DMS79 (cell line): ENCODE data around the gene GIMAP8.

ENCODE experiments used
- DNase-seq: peaks from one replicate; lab custom pipeline; 2025; lab: John Stamatoyannopoulos, UW

The GIMAP8 gene

DNA sequence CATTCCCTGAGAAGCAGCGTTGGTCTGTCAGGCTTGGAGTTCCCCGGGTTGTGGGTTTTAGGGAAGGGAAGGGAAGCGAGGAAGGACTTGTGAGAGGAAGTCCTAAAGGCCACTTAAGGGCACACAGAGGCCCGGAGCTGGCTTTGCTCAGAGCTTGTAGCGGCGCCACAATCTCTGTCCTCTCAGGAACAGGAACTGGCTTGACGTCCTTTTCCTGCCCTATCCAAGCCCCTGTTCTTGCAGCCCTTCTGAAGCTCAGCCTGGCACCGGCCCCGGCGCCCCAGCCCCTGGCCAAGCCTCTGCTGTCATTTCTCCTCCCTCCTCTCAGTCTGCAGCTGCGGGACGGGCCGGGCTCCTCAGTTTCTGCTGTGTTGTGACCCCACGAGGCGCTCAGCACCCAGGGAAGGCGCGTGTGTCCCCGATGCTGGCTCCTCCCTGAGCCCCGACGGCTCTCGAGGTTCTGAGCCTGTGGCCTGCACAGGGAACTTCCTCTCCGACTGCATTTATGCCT lies at the start of gene GIMAP8:
Gene GIMAP8, plus strand, starts transcription at position 140 of the 511 bp plus-strand sequence. CDS start 16,069 bp downstream, outside the sequence.
- no peak for DNase-seq

- DNase-seq, result no peak
Measured at GRCh38 chr7:150400788-150401423, 49.5 kb upstream of the GIMAP8 start.

DNA sequence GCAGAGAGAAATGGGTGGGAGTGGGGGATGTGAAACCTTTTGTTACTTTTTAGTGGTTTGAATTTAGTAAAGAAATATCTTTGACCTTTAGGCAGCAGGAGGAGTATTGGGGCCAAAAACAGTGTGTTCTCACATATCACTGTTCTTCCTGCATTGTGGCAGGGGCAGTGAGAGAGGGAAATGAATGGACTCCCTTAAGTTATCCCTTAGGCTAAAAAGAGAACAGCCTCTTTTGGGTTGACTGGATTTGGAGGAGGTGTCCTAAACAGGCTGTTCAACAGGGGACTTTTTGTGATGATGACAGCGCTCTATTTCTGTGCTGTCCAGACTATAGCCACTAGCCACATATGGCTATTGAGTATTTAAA lies 49.0 kb upstream of the GIMAP8 start:
- no peak for DNase-seq

GRCh38 chr7:150401861-150402631 lies 48.4 kb upstream of the GIMAP8 start:
- no peak for DNase-seq

GRCh38 chr7:150402671-150403321 lies 47.6 kb upstream of the GIMAP8 start:
- no peak for DNase-seq

DNA sequence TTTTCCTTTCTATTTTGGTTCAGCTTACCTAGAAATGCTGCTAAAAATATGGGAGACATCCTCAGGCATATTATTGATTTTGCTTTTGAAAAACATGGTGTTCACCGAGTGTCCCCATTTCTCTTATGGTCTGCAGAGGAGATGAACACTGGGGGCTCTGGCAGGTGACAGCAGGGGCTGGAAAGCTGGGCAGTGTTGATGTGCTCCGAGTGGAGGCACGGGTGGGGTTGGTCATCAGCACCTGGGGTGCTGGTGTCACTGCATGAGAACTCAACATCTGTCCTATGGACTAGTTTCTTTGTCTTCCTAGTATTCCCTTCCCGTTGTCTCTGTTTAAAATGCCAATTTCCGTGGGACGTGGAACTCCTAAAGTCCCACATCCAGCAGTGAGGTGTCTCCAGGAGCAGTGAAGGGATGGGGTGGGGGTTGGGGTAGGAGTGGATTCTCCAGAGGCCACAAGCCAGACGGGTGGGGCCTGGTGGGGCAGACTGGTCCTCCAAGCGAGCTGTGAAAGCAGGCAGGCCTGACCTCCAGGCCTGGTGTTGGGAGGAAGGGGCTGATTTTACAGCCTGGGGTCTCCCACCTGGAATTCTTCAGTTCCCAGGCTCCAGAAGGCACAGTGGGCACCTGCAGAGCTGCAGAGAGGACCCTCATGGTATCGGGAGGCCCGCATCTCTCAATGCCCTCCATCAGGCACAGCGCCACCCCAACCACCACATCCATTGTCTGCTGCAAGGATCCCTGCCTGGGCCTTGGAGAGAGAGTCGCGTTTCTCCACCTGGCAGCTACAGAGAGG lies 46.9 kb upstream of the GIMAP8 start:
- no peak for DNase-seq

- DNase-seq, result no peak
Measured at GRCh38 chr7:150404172-150404804, 46.1 kb upstream of the GIMAP8 start.

- peak; percentile 1 for DNase-seq
Measured at GRCh38 chr7:150404805-150405583, 45.4 kb upstream of the GIMAP8 start.

GRCh38 chr7:150405584-150406311 lies 44.7 kb upstream of the GIMAP8 start:
- no peak for DNase-seq

- no peak for DNase-seq
Measured at GRCh38 chr7:150406312-150406566, 44.2 kb upstream of the GIMAP8 start.

DNA sequence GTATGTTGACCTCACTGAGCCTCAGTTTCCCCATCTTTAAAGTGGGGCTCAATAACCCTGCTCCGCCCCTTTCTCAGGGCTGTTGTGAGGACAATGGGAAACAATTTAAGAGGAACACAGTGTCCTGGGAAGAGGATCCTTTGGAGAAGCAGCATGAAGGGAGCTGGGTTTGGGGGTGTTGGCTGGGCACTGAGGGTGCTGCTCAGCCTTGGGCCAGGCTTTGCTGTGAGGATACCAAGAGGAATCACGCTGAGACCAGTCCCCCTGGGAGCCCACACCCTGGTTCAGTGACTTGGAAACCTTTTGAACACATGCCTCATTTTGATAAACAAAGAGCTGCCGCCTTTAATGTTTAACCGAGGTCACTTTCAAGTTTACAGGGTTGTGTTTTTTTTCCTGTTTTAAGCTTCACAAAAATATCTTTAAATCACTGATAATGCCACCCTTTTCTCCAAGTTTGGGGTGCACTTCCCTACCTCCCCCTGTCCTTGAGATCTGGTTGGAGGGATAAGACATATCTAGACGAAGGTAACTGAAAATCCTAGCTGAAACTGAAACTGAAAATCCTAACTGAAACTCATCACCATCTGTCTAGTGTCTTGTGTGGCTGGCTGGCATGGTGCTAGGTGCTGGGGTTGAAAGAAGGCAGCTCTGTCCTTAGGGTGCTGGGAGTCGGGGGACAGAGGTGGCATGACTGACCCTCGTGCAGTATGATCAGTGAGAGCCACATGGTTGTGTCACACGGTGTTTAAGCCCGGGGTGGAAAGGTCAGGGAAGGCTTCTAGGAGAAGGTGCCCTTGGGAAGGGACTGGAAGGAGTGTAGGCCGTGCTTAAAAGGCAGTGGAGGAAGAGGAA lies 43.6 kb upstream of the GIMAP8 start:
- no peak for DNase-seq

DNA sequence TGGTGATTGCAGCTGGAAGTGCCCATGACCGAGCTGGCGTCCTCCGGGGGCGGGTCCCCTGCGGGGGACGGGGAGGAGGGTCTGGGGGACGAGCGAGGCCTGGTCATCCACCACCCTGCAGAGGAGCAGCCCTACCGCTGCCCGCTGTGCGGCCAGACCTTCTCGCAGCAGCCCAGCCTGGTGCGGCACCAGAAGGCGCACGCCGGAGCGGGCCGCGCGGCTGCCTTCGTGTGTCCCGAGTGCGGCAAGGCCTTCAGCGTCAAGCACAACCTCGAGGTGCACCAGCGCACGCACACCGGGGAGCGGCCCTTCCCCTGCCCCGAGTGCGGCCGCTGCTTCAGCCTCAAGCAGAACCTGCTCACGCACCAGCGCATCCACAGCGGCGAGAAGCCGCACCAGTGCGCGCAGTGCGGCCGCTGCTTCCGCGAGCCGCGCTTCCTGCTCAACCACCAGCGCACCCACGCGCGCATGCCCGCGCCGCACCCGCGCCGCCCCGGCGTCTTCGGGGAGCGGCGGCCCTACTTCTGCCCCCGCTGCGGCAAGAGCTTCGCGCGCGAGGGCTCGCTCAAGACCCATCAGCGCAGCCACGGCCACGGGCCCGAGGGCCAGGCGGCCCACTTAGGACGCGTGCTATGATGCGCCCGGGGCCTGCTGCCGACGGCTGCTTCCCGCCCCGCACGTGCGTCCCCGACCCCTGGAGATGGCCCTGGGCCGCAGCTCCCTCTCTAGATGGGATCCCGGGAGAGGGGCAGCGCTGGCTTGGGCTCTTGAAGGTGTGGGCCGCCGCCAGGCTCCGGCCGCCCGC lies 42.6 kb upstream of the GIMAP8 start:
- DNase-seq, result no peak

DNA sequence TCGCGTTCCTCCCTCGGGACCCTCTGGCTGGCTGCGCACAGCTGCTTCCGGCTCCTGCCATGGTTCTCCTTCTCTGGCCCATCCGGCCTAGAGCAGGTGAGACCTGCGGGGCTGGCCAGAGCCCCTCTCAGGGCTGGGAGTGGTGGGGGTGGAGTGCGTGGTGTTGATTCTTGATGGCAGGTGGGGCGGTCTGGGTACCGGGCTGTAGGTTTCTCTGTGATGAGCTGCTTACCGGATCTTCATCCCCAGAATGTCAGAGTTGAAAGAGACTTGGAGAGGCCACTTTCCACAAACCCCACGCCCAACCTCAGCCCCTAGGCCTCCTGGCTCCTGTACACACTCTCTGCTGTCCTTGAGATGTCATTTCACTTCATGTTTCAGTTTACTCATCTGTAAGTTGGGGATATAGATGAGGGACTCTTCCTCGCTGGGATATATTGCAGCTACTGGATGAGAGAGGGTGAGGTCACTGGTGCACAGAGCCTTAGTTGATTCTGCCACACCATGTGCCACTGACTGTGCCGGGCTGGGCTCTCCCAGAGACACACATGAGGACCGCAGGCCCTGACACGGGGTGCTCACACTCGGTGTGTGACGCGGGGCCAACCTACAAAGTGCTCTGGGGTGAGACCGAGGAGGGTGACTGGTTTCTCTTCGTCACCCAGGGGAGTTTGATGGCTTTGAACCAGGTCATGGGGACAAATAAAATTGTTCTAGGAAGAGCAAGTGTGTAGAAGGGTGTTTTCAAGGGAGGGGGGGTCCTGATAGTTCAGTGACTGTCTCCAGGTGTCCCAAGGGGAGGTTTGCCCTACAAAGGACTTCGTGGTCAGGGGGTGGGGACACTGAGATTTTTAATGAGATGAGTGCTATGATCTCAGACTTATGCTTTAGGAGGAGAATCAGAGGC lies 41.8 kb upstream of the GIMAP8 start:
- no peak for DNase-seq

DNA sequence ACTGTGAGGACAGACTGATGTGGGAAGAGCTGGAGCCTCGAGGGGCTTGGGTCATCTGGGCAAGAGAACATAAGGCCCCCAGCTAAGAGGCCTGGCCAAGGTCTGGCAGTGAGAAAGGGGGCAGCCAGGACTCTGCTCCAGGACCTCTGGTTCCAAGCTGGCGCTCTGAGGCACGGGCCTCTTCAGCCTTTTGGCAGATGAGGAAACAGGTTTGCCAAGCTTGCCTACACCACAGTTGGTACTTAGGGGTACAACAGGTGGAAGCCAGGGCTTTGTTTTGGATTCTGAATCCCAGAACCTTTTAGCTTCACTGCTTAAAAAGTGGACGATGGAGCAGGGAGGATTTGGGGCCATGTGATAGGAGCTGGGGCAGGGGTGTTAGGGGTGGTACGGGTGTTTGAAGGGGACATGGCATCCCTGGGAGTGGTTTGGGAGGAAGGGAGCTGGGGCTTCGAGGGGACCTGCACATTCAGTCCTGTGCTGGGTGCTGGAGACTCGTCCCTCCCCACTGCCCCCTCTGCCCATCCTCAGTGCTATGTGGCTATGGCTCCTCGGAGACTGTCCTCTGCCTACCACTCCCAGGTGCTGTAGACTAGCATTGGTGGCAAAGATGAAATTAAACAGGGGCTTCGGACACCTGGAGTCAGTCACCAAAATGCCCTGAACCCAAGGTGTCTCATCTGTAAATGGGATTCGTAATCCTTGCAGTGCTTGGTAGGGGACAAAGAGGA lies 41.0 kb upstream of the GIMAP8 start:
- DNase-seq, result no peak

GRCh38 chr7:150410131-150410530 lies 40.3 kb upstream of the GIMAP8 start:
- no peak for DNase-seq

DNA sequence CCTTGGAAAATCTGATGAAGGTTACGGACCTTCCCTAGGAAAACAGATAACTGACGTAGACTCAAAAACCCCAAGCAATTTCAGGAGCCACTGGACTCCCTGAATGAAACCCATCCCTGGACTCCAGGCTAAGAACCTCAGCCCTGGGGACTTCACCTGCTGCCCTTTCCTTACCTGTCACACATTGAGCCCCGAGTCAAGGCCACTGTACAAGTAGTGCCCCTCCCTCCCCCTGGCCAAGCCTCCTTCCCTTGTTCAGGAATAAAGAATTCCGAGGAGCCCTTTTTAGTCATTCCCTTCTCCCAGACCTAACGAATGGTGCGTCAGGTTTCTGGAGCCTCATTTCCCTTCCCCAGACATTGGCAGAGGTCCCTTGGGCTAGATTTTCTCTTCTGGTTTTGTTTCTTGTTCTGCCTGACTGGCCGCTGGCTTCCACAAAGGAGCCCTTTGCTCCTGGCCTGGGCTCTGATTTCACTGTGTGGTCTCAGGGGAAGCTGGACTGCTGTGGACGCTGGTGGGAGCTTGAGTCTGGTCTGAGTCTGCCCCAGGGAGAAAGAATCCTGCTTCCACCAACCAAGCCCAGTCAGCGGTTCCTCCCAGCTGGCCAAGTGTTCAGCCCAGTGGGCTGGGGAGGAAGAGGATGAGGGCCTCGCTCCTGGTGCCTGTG lies 39.6 kb upstream of the GIMAP8 start:
- no peak for DNase-seq
